ENCODE measurements around the gene SAMD4A. TPM values are rescaled to one million over a fixed set of nuclear protein-coding genes. Genes with fewer than 3 reads are reported as not detected.

SAMD4A gene
- polyA plus RNA-seq, 3 donors = 3.2 to 8.6 (median 4.2) TPM

GRCh38 chr14:54822685-54823084, 255.8 kb downstream of the SAMD4A start:
- Histone ChIP-seq H3K36me3 (replicated peaks in 1 of 2; ENCODE audit: control insufficient read depth in 1 of 2, insufficient read depth in 2 of 2, low read length in 2 of 2) (no peaks in the 10 kb centered on the region), H2AFZ (ENCODE audit: insufficient read depth, low read depth, low read length, poor library complexity, severe bottlenecking) (no peak overlapping the region), H3K27me3 (ENCODE audit: control insufficient read depth in 2 of 2, insufficient read depth in 2 of 2, low read length in 2 of 2) (no peaks in the 10 kb centered on the region), H3K79me2 (ENCODE audit: insufficient read depth, low read length) (no peaks in the 10 kb centered on the region), H3K9ac (ENCODE audit: insufficient read depth, low read length, poor library complexity, severe bottlenecking) (no peak overlapping the region), H3K27ac (ENCODE audit: low read depth in 1 of 2, low read length in 2 of 2) (no peak overlapping the region), H3K9me3 (replicated peaks in 1 of 2; ENCODE audit: control insufficient read depth in 1 of 2, insufficient read depth in 1 of 2, low read length in 2 of 2) (peaks cover 4 to 24% of the 10 kb centered on the region in 2 donors), H3K4me3 (replicated peaks in 1 of 3; ENCODE audit: low read depth in 2 of 3, low read length in 3 of 3) (no peak overlapping the region), H3K4me2 (replicated peaks; ENCODE audit: extremely low read depth, low read length, poor library complexity, severe bottlenecking) (no peak overlapping the region), H4K20me1 (ENCODE audit: insufficient read depth, low read length) (no peaks in the 10 kb centered on the region), H3K4me1 (ENCODE audit: control insufficient read depth in 1 of 2, insufficient read depth in 2 of 2, low read length in 2 of 2) (no peaks in the 10 kb centered on the region)
- intact Hi-C loops (cut with micrococcal nuclease) = no loop called here
- DNase-seq = no peak
- no peak for TF ChIP-seq CTCF (IDR thresholded peaks at IDR 0.05)
- Mint-ChIP-seq H3K4me3 (no peak overlapping the region), H3K4me1 (no peaks in the 10 kb centered on the region), H3K9me3 (peaks cover 9 to 39% (median 25%) of the 10 kb centered on the region in 7 donors), H3K27ac (no peak overlapping the region), H3K36me3 (no peaks in the 10 kb centered on the region), H3K27me3 (ENCODE audit: low read depth in 3 of 3) (peaks cover 0 to 3% (median 2%) of the 10 kb centered on the region in 3 donors)

DNA sequence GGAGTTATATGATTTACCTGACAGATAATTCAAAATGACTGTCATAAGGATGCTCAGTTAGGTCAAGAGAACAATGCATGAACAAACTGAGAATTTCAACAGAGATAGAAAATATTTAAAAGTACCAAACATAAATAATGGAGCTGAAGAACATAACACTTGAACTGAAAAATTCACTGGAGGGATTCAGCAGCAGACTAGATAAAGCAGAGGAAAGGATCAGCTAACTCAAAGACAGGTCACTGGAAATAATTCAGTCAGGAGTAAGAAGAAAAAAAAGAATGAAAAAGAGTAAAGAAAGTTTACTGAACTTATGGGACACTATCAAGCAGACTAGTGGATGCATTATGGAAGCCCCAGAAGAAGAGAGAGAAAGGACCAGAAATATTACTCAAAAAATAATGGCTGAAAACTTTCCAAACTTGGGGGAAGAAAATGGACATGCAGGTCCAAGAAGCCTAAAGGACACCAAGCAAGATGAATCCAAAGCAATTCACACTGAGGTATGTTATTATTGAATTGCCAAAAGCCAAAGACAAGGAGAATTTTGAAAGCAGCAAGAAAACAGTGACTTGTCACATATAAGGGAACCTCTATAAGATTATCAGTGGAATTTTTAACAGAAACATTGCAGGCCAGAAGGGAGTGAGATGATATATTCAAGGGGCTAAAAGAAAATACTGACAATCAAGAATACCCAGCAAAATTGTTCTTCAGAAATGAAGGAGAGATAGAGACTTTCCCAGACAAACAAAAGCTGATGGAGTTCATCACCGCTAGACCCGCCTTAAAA, 257.0 kb downstream of the SAMD4A start:
- Histone ChIP-seq H3K27me3 (ENCODE audit: control insufficient read depth in 2 of 2, insufficient read depth in 2 of 2, low read length in 2 of 2) (no peaks in the 10 kb centered on the region), H3K9ac (ENCODE audit: insufficient read depth, low read length, poor library complexity, severe bottlenecking) (no peak overlapping the region), H3K4me3 (replicated peaks in 1 of 3; ENCODE audit: low read depth in 2 of 3, low read length in 3 of 3) (no peak overlapping the region), H3K36me3 (replicated peaks in 1 of 2; ENCODE audit: control insufficient read depth in 1 of 2, insufficient read depth in 2 of 2, low read length in 2 of 2) (no peaks in the 10 kb centered on the region), H2AFZ (ENCODE audit: insufficient read depth, low read depth, low read length, poor library complexity, severe bottlenecking) (no peak overlapping the region), H3K27ac (ENCODE audit: low read depth in 1 of 2, low read length in 2 of 2) (no peak overlapping the region), H3K4me1 (ENCODE audit: control insufficient read depth in 1 of 2, insufficient read depth in 2 of 2, low read length in 2 of 2) (no peaks in the 10 kb centered on the region), H4K20me1 (ENCODE audit: insufficient read depth, low read length) (no peaks in the 10 kb centered on the region), H3K4me2 (replicated peaks; ENCODE audit: extremely low read depth, low read length, poor library complexity, severe bottlenecking) (no peak overlapping the region), H3K79me2 (ENCODE audit: insufficient read depth, low read length) (no peaks in the 10 kb centered on the region), H3K9me3 (replicated peaks in 1 of 2; ENCODE audit: control insufficient read depth in 1 of 2, insufficient read depth in 1 of 2, low read length in 2 of 2) (peaks cover 4 to 24% of the 10 kb centered on the region in 2 donors)
- peaks cover 0 to 3% (median 0%) of the 10 kb centered on the region in 3 donors for H3K27me3 Mint-ChIP-seq (ENCODE audit: low read depth in 3 of 3)
- H3K9me3 Mint-ChIP-seq = peaks cover 9 to 39% (median 25%) of the 10 kb centered on the region in 7 donors
- H3K36me3 Mint-ChIP-seq = no peaks in the 10 kb centered on the region
- H3K27ac Mint-ChIP-seq = no peak overlapping the region
- intact Hi-C loops (cut with micrococcal nuclease) = no loop called here
- TF ChIP-seq CTCF (IDR thresholded peaks at IDR 0.05) = no peak
- DNase-seq = no peak
- no peak overlapping the region for H3K4me3 Mint-ChIP-seq
- WGBS (ENCODE audit: insufficient coverage) = no CpG with 5 or more reads among the region's 2 CpGs
- H3K4me1 Mint-ChIP-seq = no peaks in the 10 kb centered on the region
